ENCODE measurements around the gene NTNG1.

DNA sequence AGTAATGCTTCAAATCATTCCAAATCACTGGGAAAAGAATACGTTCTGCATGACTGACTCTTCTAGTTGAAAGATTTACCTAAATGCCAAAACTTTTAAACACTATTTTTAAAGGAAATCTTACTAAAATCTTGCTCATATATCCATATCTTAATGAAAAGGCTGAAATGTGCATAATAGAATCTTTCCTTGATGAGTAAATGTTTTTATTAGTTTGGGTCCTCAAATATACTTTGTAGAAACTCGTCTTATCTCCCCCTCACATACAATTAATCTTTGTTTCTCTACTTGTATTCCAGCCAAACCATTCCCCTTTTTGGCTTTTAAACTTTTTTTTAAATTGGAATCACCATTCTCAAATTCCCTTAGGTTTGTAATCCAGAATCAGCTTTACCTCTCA is 110.2 kb downstream of the NTNG1 start:
- TF ChIP-seq, protein P1, sequence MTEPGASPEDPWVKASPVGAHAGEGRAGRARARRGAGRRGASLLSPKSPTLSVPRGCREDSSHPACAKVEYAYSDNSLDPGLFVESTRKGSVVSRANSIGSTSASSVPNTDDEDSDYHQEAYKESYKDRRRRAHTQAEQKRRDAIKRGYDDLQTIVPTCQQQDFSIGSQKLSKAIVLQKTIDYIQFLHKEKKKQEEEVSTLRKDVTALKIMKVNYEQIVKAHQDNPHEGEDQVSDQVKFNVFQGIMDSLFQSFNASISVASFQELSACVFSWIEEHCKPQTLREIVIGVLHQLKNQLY (CRISPR knock-in tag; IDR thresholded peaks at IDR 0.05): no peak
- TF ChIP-seq, protein P2, sequence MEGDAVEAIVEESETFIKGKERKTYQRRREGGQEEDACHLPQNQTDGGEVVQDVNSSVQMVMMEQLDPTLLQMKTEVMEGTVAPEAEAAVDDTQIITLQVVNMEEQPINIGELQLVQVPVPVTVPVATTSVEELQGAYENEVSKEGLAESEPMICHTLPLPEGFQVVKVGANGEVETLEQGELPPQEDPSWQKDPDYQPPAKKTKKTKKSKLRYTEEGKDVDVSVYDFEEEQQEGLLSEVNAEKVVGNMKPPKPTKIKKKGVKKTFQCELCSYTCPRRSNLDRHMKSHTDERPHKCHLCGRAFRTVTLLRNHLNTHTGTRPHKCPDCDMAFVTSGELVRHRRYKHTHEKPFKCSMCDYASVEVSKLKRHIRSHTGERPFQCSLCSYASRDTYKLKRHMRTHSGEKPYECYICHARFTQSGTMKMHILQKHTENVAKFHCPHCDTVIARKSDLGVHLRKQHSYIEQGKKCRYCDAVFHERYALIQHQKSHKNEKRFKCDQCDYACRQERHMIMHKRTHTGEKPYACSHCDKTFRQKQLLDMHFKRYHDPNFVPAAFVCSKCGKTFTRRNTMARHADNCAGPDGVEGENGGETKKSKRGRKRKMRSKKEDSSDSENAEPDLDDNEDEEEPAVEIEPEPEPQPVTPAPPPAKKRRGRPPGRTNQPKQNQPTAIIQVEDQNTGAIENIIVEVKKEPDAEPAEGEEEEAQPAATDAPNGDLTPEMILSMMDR (IDR thresholded peaks at IDR 0.05): no peak
- TF ChIP-seq ZNF317 (CRISPR knock-in tag; IDR thresholded peaks at IDR 0.05; ENCODE audit: borderline replicate concordance, low read depth) (no peak), KAT7 (CRISPR knock-in tag; IDR thresholded peaks at IDR 0.05; ENCODE audit: borderline replicate concordance) (no peak), SOX15 (CRISPR knock-in tag; IDR thresholded peaks at IDR 0.05) (no peak), ZNF121 (CRISPR knock-in tag; IDR thresholded peaks at IDR 0.05) (no peak)
- TF ChIP-seq, protein P3, sequence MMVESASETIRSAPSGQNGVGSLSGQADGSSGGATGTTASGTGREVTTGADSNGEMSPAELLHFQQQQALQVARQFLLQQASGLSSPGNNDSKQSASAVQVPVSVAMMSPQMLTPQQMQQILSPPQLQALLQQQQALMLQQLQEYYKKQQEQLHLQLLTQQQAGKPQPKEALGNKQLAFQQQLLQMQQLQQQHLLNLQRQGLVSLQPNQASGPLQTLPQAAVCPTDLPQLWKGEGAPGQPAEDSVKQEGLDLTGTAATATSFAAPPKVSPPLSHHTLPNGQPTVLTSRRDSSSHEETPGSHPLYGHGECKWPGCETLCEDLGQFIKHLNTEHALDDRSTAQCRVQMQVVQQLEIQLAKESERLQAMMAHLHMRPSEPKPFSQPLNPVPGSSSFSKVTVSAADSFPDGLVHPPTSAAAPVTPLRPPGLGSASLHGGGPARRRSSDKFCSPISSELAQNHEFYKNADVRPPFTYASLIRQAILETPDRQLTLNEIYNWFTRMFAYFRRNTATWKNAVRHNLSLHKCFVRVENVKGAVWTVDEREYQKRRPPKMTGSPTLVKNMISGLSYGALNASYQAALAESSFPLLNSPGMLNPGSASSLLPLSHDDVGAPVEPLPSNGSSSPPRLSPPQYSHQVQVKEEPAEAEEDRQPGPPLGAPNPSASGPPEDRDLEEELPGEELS (CRISPR knock-in tag; IDR thresholded peaks at IDR 0.05): no peak
- TF ChIP-seq, protein P4, sequence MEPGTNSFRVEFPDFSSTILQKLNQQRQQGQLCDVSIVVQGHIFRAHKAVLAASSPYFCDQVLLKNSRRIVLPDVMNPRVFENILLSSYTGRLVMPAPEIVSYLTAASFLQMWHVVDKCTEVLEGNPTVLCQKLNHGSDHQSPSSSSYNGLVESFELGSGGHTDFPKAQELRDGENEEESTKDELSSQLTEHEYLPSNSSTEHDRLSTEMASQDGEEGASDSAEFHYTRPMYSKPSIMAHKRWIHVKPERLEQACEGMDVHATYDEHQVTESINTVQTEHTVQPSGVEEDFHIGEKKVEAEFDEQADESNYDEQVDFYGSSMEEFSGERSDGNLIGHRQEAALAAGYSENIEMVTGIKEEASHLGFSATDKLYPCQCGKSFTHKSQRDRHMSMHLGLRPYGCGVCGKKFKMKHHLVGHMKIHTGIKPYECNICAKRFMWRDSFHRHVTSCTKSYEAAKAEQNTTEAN (CRISPR knock-in tag; IDR thresholded peaks at IDR 0.05): no peak
- TF ChIP-seq, protein P5, sequence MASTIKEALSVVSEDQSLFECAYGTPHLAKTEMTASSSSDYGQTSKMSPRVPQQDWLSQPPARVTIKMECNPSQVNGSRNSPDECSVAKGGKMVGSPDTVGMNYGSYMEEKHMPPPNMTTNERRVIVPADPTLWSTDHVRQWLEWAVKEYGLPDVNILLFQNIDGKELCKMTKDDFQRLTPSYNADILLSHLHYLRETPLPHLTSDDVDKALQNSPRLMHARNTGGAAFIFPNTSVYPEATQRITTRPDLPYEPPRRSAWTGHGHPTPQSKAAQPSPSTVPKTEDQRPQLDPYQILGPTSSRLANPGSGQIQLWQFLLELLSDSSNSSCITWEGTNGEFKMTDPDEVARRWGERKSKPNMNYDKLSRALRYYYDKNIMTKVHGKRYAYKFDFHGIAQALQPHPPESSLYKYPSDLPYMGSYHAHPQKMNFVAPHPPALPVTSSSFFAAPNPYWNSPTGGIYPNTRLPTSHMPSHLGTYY (CRISPR knock-in tag; IDR thresholded peaks at IDR 0.05): no peak

Measured in WTC11 (cell line).